Ishikawa (cell line): ENCODE measurements around the gene HEYL.

Experiments used
- CEBPB ChIP-seq: IDR thresholded peaks from 2 replicates; pipeline ENCODE4 v1.6.1; 2012
- CREB1 ChIP-seq: IDR thresholded peaks from 2 replicates; pipeline ENCODE4 v1.6.1; 2012; ENCODE audit warnings: low read depth
- EGR1 ChIP-seq: IDR thresholded peaks from 2 replicates; pipeline ENCODE4 v1.6.1; 2012
- EP300 ChIP-seq: IDR thresholded peaks from 2 replicates; pipeline ENCODE4 v1.6.1; 2012; ENCODE audit warnings: borderline replicate concordance
- FOXM1 ChIP-seq: IDR thresholded peaks from 2 replicates; pipeline ENCODE4 v1.6.1; 2012; ENCODE audit warnings: low read depth, borderline replicate concordance
- NFIC ChIP-seq: IDR thresholded peaks from 2 replicates; pipeline ENCODE4 v1.6.1; 2012
- RAD21 ChIP-seq: IDR thresholded peaks from 2 replicates; pipeline ENCODE4 v1.6.1; 2012; ENCODE audit warnings: low read depth
- REST ChIP-seq: IDR thresholded peaks from 2 replicates; pipeline ENCODE4 v1.6.1; 2012; ENCODE audit warnings: low read depth, mild to moderate bottlenecking
- TAF1 ChIP-seq: IDR thresholded peaks from 2 replicates; pipeline ENCODE4 v1.6.1; 2012; ENCODE audit warnings: low read depth, mild to moderate bottlenecking
- TCF12 ChIP-seq: IDR thresholded peaks from 2 replicates; pipeline ENCODE4 v1.6.1; 2012; ENCODE audit warnings: low read depth
- TEAD4 ChIP-seq: IDR thresholded peaks from 2 replicates; pipeline ENCODE4 v1.6.1; 2012
- USF1 ChIP-seq: IDR thresholded peaks from 2 replicates; pipeline ENCODE4 v1.6.1; 2012
- YY1 ChIP-seq: IDR thresholded peaks from 2 replicates; pipeline ENCODE4 v1.6.1; 2012; ENCODE audit warnings: low read depth
- ZBTB7A ChIP-seq: IDR thresholded peaks from 2 replicates; pipeline ENCODE4 v1.6.1; 2012; ENCODE audit warnings: low read depth
- TF ChIP-seq, protein P1 (sequence below): IDR thresholded peaks from 2 replicates; pipeline ENCODE4 v1.6.1; 2012

Gene HEYL

GRCh38 chr1:39676948-39677548, 37.6 kb upstream of the HEYL start:
- TF ChIP-seq TEAD4 (no peak), USF1 (no peak), EP300 (no peak), TCF12 (no peak), YY1 (no peak), FOXM1 (no peak), CEBPB (no peak), RAD21 (no peak), EGR1 (no peak), ZBTB7A (no peak), NFIC (no peak), TAF1 (no peak), CREB1 (no peak), REST (no peak)
- TF ChIP-seq, protein P1, sequence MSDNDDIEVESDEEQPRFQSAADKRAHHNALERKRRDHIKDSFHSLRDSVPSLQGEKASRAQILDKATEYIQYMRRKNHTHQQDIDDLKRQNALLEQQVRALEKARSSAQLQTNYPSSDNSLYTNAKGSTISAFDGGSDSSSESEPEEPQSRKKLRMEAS = no peak

DNA sequence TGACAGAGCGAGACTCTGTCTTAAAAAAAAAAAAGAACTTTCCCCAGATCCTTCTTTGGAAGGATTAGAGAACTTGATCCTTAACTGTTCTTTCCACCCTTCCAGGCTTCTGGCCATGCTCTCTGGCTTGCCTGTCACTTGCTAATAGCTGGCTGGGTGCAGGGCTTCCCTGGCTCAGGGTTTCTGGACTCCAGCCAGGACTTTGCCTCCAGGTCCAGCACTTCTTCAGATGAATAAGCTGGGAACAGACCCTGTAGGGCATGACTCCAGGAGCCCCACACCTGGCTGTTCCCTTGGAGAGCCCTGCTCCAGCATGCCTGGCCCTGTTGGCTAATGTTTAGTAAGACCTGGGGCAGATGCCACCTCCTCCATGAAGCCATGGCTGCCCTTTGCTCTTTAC, 35.8 kb upstream of the HEYL start:
- TF ChIP-seq CEBPB (no peak), FOXM1 (no peak), TEAD4 (no peak), RAD21 (no peak), NFIC (no peak), CREB1 (no peak), REST (no peak), EP300 (no peak), USF1 (no peak), TAF1 (no peak), ZBTB7A (no peak), EGR1 (no peak), YY1 (no peak), TCF12 (no peak)
- TF ChIP-seq, protein P1 = no peak

DNA sequence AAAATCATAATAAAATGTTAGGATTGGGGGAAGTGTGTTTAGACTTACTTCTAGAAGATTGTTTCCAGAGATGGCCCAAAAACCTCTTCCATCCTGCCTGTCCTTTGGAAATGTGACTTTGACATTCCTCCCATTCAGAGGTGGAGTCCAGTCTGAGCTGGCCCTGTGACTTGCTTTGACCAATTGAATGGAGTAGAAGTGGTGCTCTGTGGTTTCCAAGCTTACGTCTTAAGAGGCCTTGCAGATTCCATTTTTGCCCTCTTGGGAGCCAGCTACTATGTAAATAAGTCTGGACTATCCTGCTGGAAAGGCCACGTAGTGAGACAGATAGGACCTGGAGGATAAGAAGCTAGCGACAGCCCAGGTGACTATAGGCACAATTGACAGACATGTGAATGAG, 33.8 kb upstream of the HEYL start:
- no peak for TF ChIP-seq YY1
- TF ChIP-seq EGR1 = no peak
- TF ChIP-seq ZBTB7A = no peak
- no peak for TF ChIP-seq USF1
- no peak for TF ChIP-seq TEAD4
- TF ChIP-seq RAD21 = no peak
- TF ChIP-seq REST = no peak
- TF ChIP-seq, protein P1 = no peak
- no peak for TF ChIP-seq CREB1
- no peak for TF ChIP-seq EP300
- TF ChIP-seq NFIC = no peak
- TF ChIP-seq FOXM1 = no peak
- no peak for TF ChIP-seq TAF1
- TF ChIP-seq CEBPB = no peak
- TF ChIP-seq TCF12 = no peak

GRCh38 chr1:39672551-39672947, 33.1 kb upstream of the HEYL start:
- TF ChIP-seq, protein P1 = no peak
- TF ChIP-seq USF1 (no peak), YY1 (no peak), TEAD4 (no peak), EGR1 (no peak), REST (no peak), EP300 (no peak), CREB1 (no peak), TAF1 (no peak), FOXM1 (no peak)
